Neuronal stem cell (in vitro differentiated cells): Measurements from ENCODE around the gene S1PR1.

Experiments used
- DNase-seq: peaks from one replicate; pipeline ENCODE4 v3.0.0-alpha.2; 2013; ENCODE audit warnings: low spot score
- H2AFZ ChIP-seq: one replicate; pipeline ENCODE4 v1.6.1; 2013; ENCODE audit warnings: mild to moderate bottlenecking, low read length, inconsistent platforms
- H2AK5ac ChIP-seq: 2 replicates; pipeline ENCODE4 v1.6.1; 2013; ENCODE audit warnings: low read depth, mild to moderate bottlenecking, inconsistent platforms, low read length, moderate library complexity, mixed read lengths
- H2BK120ac ChIP-seq: 2 replicates; pipeline ENCODE4 v1.6.1; 2013; ENCODE audit warnings: low read depth, mild to moderate bottlenecking, inconsistent platforms, low read length, moderate library complexity, mixed read lengths
- H2BK12ac ChIP-seq: one replicate; pipeline ENCODE4 v1.6.1; 2013; ENCODE audit warnings: low read length, inconsistent platforms
- H2BK15ac ChIP-seq: 2 replicates; pipeline ENCODE4 v1.6.1; 2013; ENCODE audit warnings: mild to moderate bottlenecking, low read length, inconsistent platforms, mixed read lengths
- H2BK5ac ChIP-seq: one replicate; pipeline ENCODE4 v1.6.1; 2013; ENCODE audit warnings: inconsistent platforms, mild to moderate bottlenecking, low read length, moderate library complexity
- H3K14ac ChIP-seq: one replicate; pipeline ENCODE4 v1.6.1; 2013; ENCODE audit warnings: low read length, inconsistent platforms
- H3K18ac ChIP-seq: 2 replicates; pipeline ENCODE4 v1.6.1; 2013; ENCODE audit warnings: low read length, inconsistent platforms
- H3K23ac ChIP-seq: 2 replicates; pipeline ENCODE4 v1.6.1; 2013; ENCODE audit warnings: low read depth, mild to moderate bottlenecking, mixed read lengths, low read length, inconsistent platforms; ENCODE audit not compliant: poor library complexity
- H3K27ac ChIP-seq: replicated peaks from 3 replicates; pipeline ENCODE4 v1.5.1; 2013; ENCODE audit warnings: low read length, inconsistent platforms
- H3K27me3 ChIP-seq, 3 experiments: 2 replicates each; pipeline ENCODE4 v1.6.1; 2013; ENCODE audit warnings: low read length in 3 of 3, mild to moderate bottlenecking in 2 of 3, inconsistent platforms in 1 of 3, low read depth in 1 of 3, mixed read lengths in 1 of 3, moderate library complexity in 1 of 3; ENCODE audit not compliant: control insufficient read depth in 3 of 3, insufficient read depth in 3 of 3
- H3K36me3 ChIP-seq, 2 donors: replicated peaks in 1 of 2; 2 replicates each; pipeline ENCODE4 v1.6.1; 2013; ENCODE audit warnings: low read length in 2 of 2; ENCODE audit not compliant: control insufficient read depth in 2 of 2, insufficient read depth in 2 of 2
- H3K4ac ChIP-seq: 2 replicates; pipeline ENCODE4 v1.6.1; 2013; ENCODE audit warnings: inconsistent platforms, mild to moderate bottlenecking, low read length, moderate library complexity
- H3K4me1 ChIP-seq, 2 donors: 1 replicate in 1 of 2; 2 replicates in 1 of 2; pipeline ENCODE4 v1.6.1; 2013; ENCODE audit warnings: low read length in 2 of 2, low read depth in 1 of 2; ENCODE audit not compliant: control insufficient read depth in 2 of 2, insufficient read depth in 1 of 2
- H3K4me2 ChIP-seq: one replicate; pipeline ENCODE4 v1.6.1; 2013; ENCODE audit warnings: mild to moderate bottlenecking, low read length, inconsistent platforms; ENCODE audit not compliant: insufficient read depth, poor library complexity, severe bottlenecking
- H3K4me3 ChIP-seq, 2 donors: 2 replicates each; pipeline ENCODE4 v1.5.1; 2013; ENCODE audit warnings: low read length in 2 of 2, mild to moderate bottlenecking in 2 of 2, inconsistent platforms in 1 of 2, moderate library complexity in 1 of 2
- H3K79me1 ChIP-seq: one replicate; pipeline ENCODE4 v1.6.1; 2013; ENCODE audit warnings: low read depth, mild to moderate bottlenecking, inconsistent platforms, low read length, moderate library complexity
- H3K9ac ChIP-seq: one replicate; pipeline ENCODE4 v1.6.1; 2013; ENCODE audit warnings: mild to moderate bottlenecking, low read depth, low read length, inconsistent platforms; ENCODE audit not compliant: poor library complexity
- H3K9me3 ChIP-seq, 2 donors: replicated peaks in 1 of 2; 2 replicates each; pipeline versions ENCODE3 to v1.6.1; 2013; ENCODE audit warnings: low read length in 2 of 2, mild to moderate bottlenecking in 2 of 2, inconsistent platforms in 1 of 2, low read depth in 1 of 2, mixed read lengths in 1 of 2, moderate library complexity in 1 of 2; ENCODE audit not compliant: control insufficient read depth in 2 of 2, insufficient read depth in 1 of 2
- H4K8ac ChIP-seq: one replicate; pipeline ENCODE4 v1.6.1; 2013; ENCODE audit warnings: low read depth, mild to moderate bottlenecking, inconsistent platforms, low read length, moderate library complexity
- H4K91ac ChIP-seq: one replicate; pipeline ENCODE4 v1.6.1; 2013; ENCODE audit warnings: low read length, low read depth, mild to moderate bottlenecking, inconsistent platforms; ENCODE audit not compliant: poor library complexity
- WGBS, 2 donors: extraction: QIAGEN DNeasy Blood & Tissue Kit; methylation state at CpG; one replicate each; pipeline ENCODE4 v1.1.7; 2013; ENCODE audit warnings: missing lambda C conversion rate in 2 of 2, mixed read lengths in 1 of 2; ENCODE audit not compliant: insufficient read length in 2 of 2, insufficient replicate concordance in 1 of 2; ENCODE audit errors: extremely low coverage in 2 of 2; 5-methylcytosine and 5-hydroxymethylcytosine counted together

The S1PR1 gene

GRCh38 chr1:101207891-101208290 lies 28.9 kb upstream of the S1PR1 start:
- no peak overlapping the region for H3K18ac ChIP-seq
- no peaks in the 10 kb centered on the region for H3K36me3 ChIP-seq
- no peak overlapping the region for H2AK5ac ChIP-seq
- H2BK5ac ChIP-seq = no peak overlapping the region
- H3K27ac ChIP-seq = no peak overlapping the region
- H3K4ac ChIP-seq = no peak overlapping the region
- no peaks in the 10 kb centered on the region for H3K27me3 ChIP-seq
- H2AFZ ChIP-seq = no peak overlapping the region
- H3K4me1 ChIP-seq = peaks cover 0 to 4% of the 10 kb centered on the region in 2 donors
- no peak overlapping the region for H3K9ac ChIP-seq
- no peak for DNase-seq
- WGBS, 2 donors = no CpG with 5 or more reads among the region's 2 CpGs
- H2BK120ac ChIP-seq = no peak overlapping the region
- no peak overlapping the region for H3K4me3 ChIP-seq
- no peak overlapping the region for H3K4me2 ChIP-seq
- H2BK15ac ChIP-seq = no peak overlapping the region
- H4K91ac ChIP-seq = no peak overlapping the region
- no peaks in the 10 kb centered on the region for H3K79me1 ChIP-seq
- H2BK12ac ChIP-seq = no peak overlapping the region
- H4K8ac ChIP-seq = no peak overlapping the region
- H3K9me3 ChIP-seq = no peaks in the 10 kb centered on the region
- no peak overlapping the region for H3K23ac ChIP-seq
- no peak overlapping the region for H3K14ac ChIP-seq

GRCh38 chr1:101215363-101216011 lies 21.3 kb upstream of the S1PR1 start:
- Histone ChIP-seq H2AFZ (no peak overlapping the region), H2BK5ac (no peak overlapping the region), H3K4me3 (no peak overlapping the region), H4K91ac (no peak overlapping the region), H3K18ac (no peak overlapping the region), H2BK120ac (no peak overlapping the region), H3K36me3 (no peaks in the 10 kb centered on the region), H4K8ac (no peak overlapping the region), H3K4ac (no peak overlapping the region), H3K27ac (no peak overlapping the region), H3K4me2 (no peak overlapping the region), H3K9me3 (no peaks in the 10 kb centered on the region), H3K79me1 (no peaks in the 10 kb centered on the region), H3K23ac (no peak overlapping the region), H2BK12ac (no peak overlapping the region), H3K4me1 (peaks cover 0 to 10% of the 10 kb centered on the region in 2 donors), H2AK5ac (no peak overlapping the region), H3K9ac (no peak overlapping the region), H3K27me3 (no peaks in the 10 kb centered on the region), H2BK15ac (no peak overlapping the region), H3K14ac (no peak overlapping the region)
- no peak for DNase-seq
- no CpG with 5 or more reads among the region's 6 CpGs for WGBS, 2 donors

GRCh38 chr1:101216623-101217022 lies 20.2 kb upstream of the S1PR1 start:
- Histone ChIP-seq H3K36me3 (no peaks in the 10 kb centered on the region), H3K4me1 (peaks cover 0 to 10% of the 10 kb centered on the region in 2 donors), H4K91ac (no peak overlapping the region), H3K14ac (no peak overlapping the region), H2BK120ac (no peak overlapping the region), H3K18ac (no peak overlapping the region), H3K27me3 (no peaks in the 10 kb centered on the region), H2BK12ac (no peak overlapping the region), H3K79me1 (no peaks in the 10 kb centered on the region), H2AFZ (no peak overlapping the region), H3K9me3 (no peaks in the 10 kb centered on the region), H2AK5ac (no peak overlapping the region), H4K8ac (no peak overlapping the region), H2BK5ac (no peak overlapping the region), H3K23ac (no peak overlapping the region), H3K4me2 (no peak overlapping the region), H3K4me3 (no peak overlapping the region), H2BK15ac (no peak overlapping the region), H3K27ac (no peak overlapping the region), H3K9ac (no peak overlapping the region), H3K4ac (no peak overlapping the region)
- DNase-seq = no peak
- WGBS, 2 donors = no CpG with 5 or more reads among the region's 2 CpGs

GRCh38 chr1:101217148-101217547 lies 19.7 kb upstream of the S1PR1 start:
- Histone ChIP-seq H3K4me3 (no peak overlapping the region), H2AFZ (peak overlapping the region; percentile 33), H2BK15ac (no peak overlapping the region), H3K18ac (no peak overlapping the region), H3K79me1 (no peaks in the 10 kb centered on the region), H2BK120ac (no peak overlapping the region), H2BK5ac (no peak overlapping the region), H2BK12ac (no peak overlapping the region), H2AK5ac (no peak overlapping the region), H3K4ac (no peak overlapping the region), H3K27me3 (no peaks in the 10 kb centered on the region), H4K8ac (no peak overlapping the region), H3K23ac (no peak overlapping the region), H3K9ac (no peak overlapping the region), H3K36me3 (no peaks in the 10 kb centered on the region), H3K4me2 (no peak overlapping the region), H3K14ac (no peak overlapping the region), H3K27ac (no peak overlapping the region), H3K9me3 (no peaks in the 10 kb centered on the region), H3K4me1 (peaks cover 0 to 10% of the 10 kb centered on the region in 2 donors), H4K91ac (no peak overlapping the region)
- WGBS, 2 donors = no CpG with 5 or more reads among the region's 3 CpGs
- DNase-seq = no peak
